HFFc6 (cell line): ENCODE measurements around the gene TAF3. TPM values are rescaled to one million over a fixed set of nuclear protein-coding genes. Genes with fewer than 3 reads are reported as not detected.
A peak's percentile ranks its signal among the peaks of the same experiment; 100 is the strongest.

ENCODE experiments used
- DNase-seq: peaks from one replicate; pipeline ENCODE4 v3.0.0-alpha.2; 2018
- H3K27ac Mint-ChIP-seq: 2 replicates; pipeline ENCODE4 v1.8.0; 2020; ENCODE audit warnings: mild to moderate bottlenecking, mixed read lengths
- H3K27me3 Mint-ChIP-seq: 2 replicates; pipeline ENCODE4 v1.8.0; 2021; ENCODE audit warnings: mild to moderate bottlenecking, moderate library complexity, mixed read lengths; ENCODE audit not compliant: insufficient read depth
- H3K36me3 Mint-ChIP-seq: 2 replicates; pipeline ENCODE4 v1.8.0; 2021; ENCODE audit warnings: low read depth, mixed read lengths
- H3K4me1 Mint-ChIP-seq: 2 replicates; pipeline ENCODE4 v1.8.0; 2020; ENCODE audit warnings: low read depth, mixed read lengths
- H3K4me3 Mint-ChIP-seq: 2 replicates; pipeline ENCODE4 v1.8.0; 2020; ENCODE audit warnings: mild to moderate bottlenecking, moderate library complexity, mixed read lengths
- H3K9me3 Mint-ChIP-seq: 2 replicates; pipeline ENCODE4 v1.8.0; 2020; ENCODE audit warnings: mild to moderate bottlenecking, mixed read lengths
- total RNA-seq, 6 experiments: library from RNA; stranded (reverse); fragmentation: NEBNext Ultra II Directional; extraction: Animal tissue kit (Norgen Biotek cat#: 25700); gene quantifications; 2 replicates in 1 of 6; 3 replicates in 5 of 6; pipeline ENCODE4 v1.2.3, GENCODE V29; 2021
- TF ChIP-seq, protein P1 (sequence below): fragments of 200-600 bp; sonication (generic); IDR thresholded peaks from 2 replicates; pipeline ENCODE4 v1.5.0; 2021; ENCODE audit warnings: antibody characterized with exemption, mild to moderate bottlenecking

TAF3 gene
- total RNA-seq, 6 experiments from 2014 or later: 8.1 to 11.3 (median 9.7) TPM

- no peak overlapping the region; the same call in 1 of the 2 replicates for H3K4me3 Mint-ChIP-seq
- TF ChIP-seq, protein P1, sequence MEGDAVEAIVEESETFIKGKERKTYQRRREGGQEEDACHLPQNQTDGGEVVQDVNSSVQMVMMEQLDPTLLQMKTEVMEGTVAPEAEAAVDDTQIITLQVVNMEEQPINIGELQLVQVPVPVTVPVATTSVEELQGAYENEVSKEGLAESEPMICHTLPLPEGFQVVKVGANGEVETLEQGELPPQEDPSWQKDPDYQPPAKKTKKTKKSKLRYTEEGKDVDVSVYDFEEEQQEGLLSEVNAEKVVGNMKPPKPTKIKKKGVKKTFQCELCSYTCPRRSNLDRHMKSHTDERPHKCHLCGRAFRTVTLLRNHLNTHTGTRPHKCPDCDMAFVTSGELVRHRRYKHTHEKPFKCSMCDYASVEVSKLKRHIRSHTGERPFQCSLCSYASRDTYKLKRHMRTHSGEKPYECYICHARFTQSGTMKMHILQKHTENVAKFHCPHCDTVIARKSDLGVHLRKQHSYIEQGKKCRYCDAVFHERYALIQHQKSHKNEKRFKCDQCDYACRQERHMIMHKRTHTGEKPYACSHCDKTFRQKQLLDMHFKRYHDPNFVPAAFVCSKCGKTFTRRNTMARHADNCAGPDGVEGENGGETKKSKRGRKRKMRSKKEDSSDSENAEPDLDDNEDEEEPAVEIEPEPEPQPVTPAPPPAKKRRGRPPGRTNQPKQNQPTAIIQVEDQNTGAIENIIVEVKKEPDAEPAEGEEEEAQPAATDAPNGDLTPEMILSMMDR: no peak
- DNase-seq: no peak
- H3K27ac Mint-ChIP-seq: peak overlapping the region; percentile 27; the same call in 1 of the 2 replicates
- H3K36me3 Mint-ChIP-seq: peaks cover 48% of the 10 kb centered on the region
- H3K4me1 Mint-ChIP-seq: peaks cover 88% of the 10 kb centered on the region
- H3K27me3 Mint-ChIP-seq: no peaks in the 10 kb centered on the region
- no peaks in the 10 kb centered on the region for H3K9me3 Mint-ChIP-seq
These were observed 23.9 kb upstream of the TAF3 start for GRCh38 chr10:7794251-7795026.

- no peaks in the 10 kb centered on the region for H3K27me3 Mint-ChIP-seq
- DNase-seq: no peak
- no peak overlapping the region for H3K4me3 Mint-ChIP-seq
- no peaks in the 10 kb centered on the region for H3K9me3 Mint-ChIP-seq
- peaks cover 53% of the 10 kb centered on the region for H3K36me3 Mint-ChIP-seq
- H3K4me1 Mint-ChIP-seq: peaks cover 76% of the 10 kb centered on the region
- TF ChIP-seq, protein P1: no peak
- peak overlapping the region; percentile 66 for H3K27ac Mint-ChIP-seq
These were observed 22.7 kb upstream of the TAF3 start for GRCh38 chr10:7795605-7796004.

DNA sequence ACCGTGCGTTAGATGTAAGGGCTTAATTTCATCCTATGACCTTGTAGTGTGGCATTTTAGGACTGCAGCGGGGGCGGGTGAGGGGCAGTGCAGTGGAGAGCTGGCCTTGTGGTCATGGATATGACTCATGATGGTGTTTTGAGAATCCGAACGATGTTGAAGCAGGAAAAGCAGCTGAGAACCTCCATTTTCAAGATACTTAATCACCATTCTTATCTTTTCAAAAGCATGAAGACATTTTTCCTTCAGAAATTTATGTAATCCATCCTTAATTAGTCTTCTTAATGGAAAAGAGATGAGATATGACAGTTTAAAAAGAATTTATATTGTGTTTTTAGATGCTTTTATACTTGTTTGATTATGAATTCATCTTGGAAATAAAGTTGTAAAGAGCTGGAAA is 20.7 kb upstream of the TAF3 start:
- no peaks in the 10 kb centered on the region for H3K27me3 Mint-ChIP-seq
- H3K4me3 Mint-ChIP-seq: peak overlapping the region; percentile 70
- peaks cover 41% of the 10 kb centered on the region for H3K36me3 Mint-ChIP-seq
- peak; percentile 93 for DNase-seq
- H3K27ac Mint-ChIP-seq: peak overlapping the region; percentile 91
- peaks cover 57% of the 10 kb centered on the region for H3K4me1 Mint-ChIP-seq
- TF ChIP-seq, protein P1: no peak
- no peaks in the 10 kb centered on the region for H3K9me3 Mint-ChIP-seq

DNA sequence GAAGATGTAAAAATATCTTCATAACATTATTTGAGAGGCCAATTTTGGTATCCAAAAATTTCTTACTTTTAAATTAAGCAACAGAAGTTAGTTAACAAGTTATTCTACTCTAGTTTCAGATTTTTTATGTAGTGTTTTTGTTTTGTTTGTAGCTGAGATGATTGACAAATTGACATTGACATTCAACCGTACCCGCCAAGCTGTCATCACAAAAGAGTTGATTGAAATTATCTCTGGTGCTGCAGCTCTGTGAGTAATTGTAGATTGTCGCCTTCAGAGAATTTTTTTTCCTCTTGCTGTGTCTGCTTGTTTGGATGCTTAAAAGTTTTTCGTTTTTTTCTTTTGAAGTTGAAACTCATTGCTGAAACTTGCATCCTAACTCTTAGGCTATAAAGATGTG is 15.7 kb upstream of the TAF3 start:
- Mint-ChIP-seq H3K9me3 (no peaks in the 10 kb centered on the region), H3K27me3 (no peaks in the 10 kb centered on the region; the same call in 1 of the 2 replicates), H3K4me3 (no peak overlapping the region), H3K36me3 (peaks cover 44% of the 10 kb centered on the region), H3K4me1 (peaks cover 7% of the 10 kb centered on the region), H3K27ac (no peak overlapping the region)
- TF ChIP-seq, protein P1: no peak
- no peak for DNase-seq

- H3K9me3 Mint-ChIP-seq: no peaks in the 10 kb centered on the region
These were observed 14.1 kb upstream of the TAF3 start for GRCh38 chr10:7804216-7804615.

More at GRCh38 chr10:7804216-7804615, 14.1 kb upstream of the TAF3 start:
- TF ChIP-seq, protein P1: no peak
- Mint-ChIP-seq H3K36me3 (peaks cover 44% of the 10 kb centered on the region), H3K4me1 (no peaks in the 10 kb centered on the region), H3K27ac (no peak overlapping the region), H3K27me3 (peaks cover under 1% of the 10 kb centered on the region), H3K4me3 (no peak overlapping the region)
- DNase-seq: no peak
